Thyroid gland (tissue), 4 donors: Measurements from ENCODE around the gene ZNF397. TPM values are rescaled to one million over a fixed set of nuclear protein-coding genes. Genes with fewer than 3 reads are reported as not detected.

ENCODE experiments used
- DNase-seq, 2 donors: peaks; one replicate each; pipeline ENCODE4 v3.0.0-alpha.2; 2019
- H3K27ac ChIP-seq, 3 donors: fragments of 200-600 bp; sonication (generic); 1 replicate in 2 of 3; 2 replicates in 1 of 3; pipeline ENCODE4 v1.5.1; 2016 to 2019; ENCODE audit warnings: mild to moderate bottlenecking in 1 of 3, moderate library complexity in 1 of 3
- H3K27me3 ChIP-seq: fragments of 200-600 bp; sonication (generic); one replicate; pipeline ENCODE4 v1.5.1; 2019
- H3K36me3 ChIP-seq, 2 donors: fragments of 200-600 bp; sonication (generic); one replicate each; pipeline ENCODE4 v1.5.1; 2016 to 2019
- H3K4me1 ChIP-seq, 2 donors: fragments of 200-600 bp; sonication (generic); one replicate each; pipeline ENCODE4 v1.5.1; 2017 to 2019
- H3K4me3 ChIP-seq, 3 donors: fragments of 200-600 bp; sonication (generic); replicated peaks in 1 of 3; 1 replicate in 2 of 3; 2 replicates in 1 of 3; pipeline ENCODE4 v1.5.1; 2016; ENCODE audit warnings: mild to moderate bottlenecking in 1 of 3
- H3K9me3 ChIP-seq: fragments of 200-600 bp; sonication (generic); one replicate; pipeline ENCODE4 v1.5.1; 2017
- CTCF ChIP-seq, 6 experiments: fragments of 200-600 bp in 3 of 6; fragments of 450-650 bp in 3 of 6; sonication (generic) in 3 of 6; IDR thresholded peaks; one replicate each; pipeline ENCODE4 v1.5.1; 2016 to 2019; ENCODE audit warnings: antibody characterized with exemption in 6 of 6, mild to moderate bottlenecking in 2 of 6, inconsistent platforms in 1 of 6, moderate library complexity in 1 of 6
- POLR2A ChIP-seq, 2 donors: fragments of 450-650 bp; IDR thresholded peaks; one replicate each; pipeline ENCODE4 v1.6.1; 2017; ENCODE audit warnings: antibody characterized with exemption in 2 of 2, mild to moderate bottlenecking in 2 of 2, moderate library complexity in 1 of 2
- WGBS, 2 donors: methylation state at CpG; one replicate each; pipeline ENCODE4 v1.1.5; 2017; 5-methylcytosine and 5-hydroxymethylcytosine counted together
- intact Hi-C: fragments of 100-400 bp; cut with DNase I; formaldehyde crosslinking; loops from one replicate; pipeline ENCODE4 v1.15.1; 2023
- total RNA-seq, 4 donors: library from RNA; depleted of rRNA; stranded (reverse); fragments of >200 nt; gene quantifications; one replicate each; pipeline ENCODE4 v1.2.3, GENCODE V29; 2016

Gene ZNF397
- total RNA-seq, 4 donors from 2014 or later, result 30.8 to 52.8 (median 36.8) TPM

DNA sequence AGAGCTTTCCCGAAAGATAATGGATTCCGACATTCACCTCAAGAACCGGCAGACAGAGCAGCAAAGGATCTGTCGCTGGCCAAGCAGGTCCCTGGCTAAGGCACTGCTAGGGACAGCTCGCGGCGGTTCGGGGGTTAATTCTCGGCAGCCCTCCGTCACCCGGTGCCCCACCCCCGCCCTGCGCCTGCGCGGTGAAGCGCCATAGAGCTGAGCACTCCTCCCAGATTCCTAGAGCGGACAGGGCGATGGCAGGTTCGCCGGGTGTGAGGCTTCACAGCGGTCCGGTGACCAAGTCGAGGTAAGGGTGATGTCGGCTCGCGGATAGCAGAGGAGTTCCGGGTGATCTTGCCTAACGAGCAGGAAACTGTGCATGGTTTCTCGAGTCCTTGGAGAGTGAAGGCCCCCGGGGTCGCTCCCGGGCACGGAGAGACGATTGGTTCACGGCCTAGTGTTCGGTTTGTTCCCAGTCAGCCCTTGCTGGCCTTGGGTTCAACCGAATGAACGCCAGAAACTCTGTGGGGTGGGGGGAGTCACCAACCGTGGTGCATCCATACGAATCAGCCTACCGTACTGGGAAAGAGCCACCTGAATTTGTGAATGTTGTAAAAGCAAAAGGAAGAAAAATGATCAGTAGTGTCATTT lies 49.4 kb downstream of the ZNF397 start, which contains the start of gene ZSCAN30:
ZSCAN30 (minus strand) TSS at position 136 of the 642 bp plus-strand sequence. CDS start 25,877 bp downstream, outside the sequence.
- TF ChIP-seq POLR2A (IDR thresholded peaks at IDR 0.05), result peak in 1 of 2 donors; percentile 75
- TF ChIP-seq CTCF (IDR thresholded peaks at IDR 0.05), result no peak
- Histone ChIP-seq H3K36me3 (no peaks in the 10 kb centered on the region), H3K4me3 (peak within 1 kb of the TSS; percentile 47 to 95 (median 68)), H3K27me3 (no peaks in the 10 kb centered on the region), H3K9me3 (no peaks in the 10 kb centered on the region), H3K4me1 (peaks cover 6 to 18% of the 10 kb centered on the region in 2 donors), H3K27ac (peak within 1 kb of the TSS; percentile 34 to 87 (median 84))
- DNase-seq, result peak; percentile 94
- whole genome bisulfite sequencing, 2 donors, result 0% methylated on average over 30 to 31 of the region's 41 CpGs
- intact Hi-C loops, result loop anchor here (10.0 kb wide), 1 partner anchor 55 kb away; the partner anchor contains the start of gene ZNF24

DNA sequence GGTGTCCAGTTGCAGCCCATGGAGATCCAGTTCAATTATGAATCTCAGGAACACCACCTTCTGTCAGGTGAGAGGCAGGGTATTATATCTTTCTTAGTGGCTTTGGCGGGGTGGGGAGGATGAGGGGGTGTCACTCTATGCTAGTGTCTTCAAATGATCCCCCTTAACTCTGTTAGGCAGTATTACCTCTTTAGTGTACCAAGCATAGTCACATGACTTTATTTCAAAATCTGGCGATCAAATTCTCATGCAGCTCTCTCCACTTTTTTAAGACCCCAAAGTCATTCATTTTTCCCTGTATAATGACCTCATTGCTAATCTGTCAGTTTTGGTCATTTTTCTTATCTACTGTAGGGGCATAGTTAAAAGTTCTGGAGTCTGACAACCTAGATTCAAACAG lies 50.3 kb downstream of the ZNF397 start:
- H3K27me3 ChIP-seq, result no peaks in the 10 kb centered on the region
- intact Hi-C loops, result loop anchor here (10.0 kb wide), 1 partner anchor 54 kb away; the partner anchor contains the start of gene ZNF24
- 81 to 89% methylated on average over 2 of the region's 2 CpGs for WGBS, 2 donors
- peaks cover 6 to 18% of the 10 kb centered on the region in 2 donors for H3K4me1 ChIP-seq
- no peak overlapping the region for H3K27ac ChIP-seq
- no peaks in the 10 kb centered on the region for H3K36me3 ChIP-seq
- TF ChIP-seq CTCF (IDR thresholded peaks at IDR 0.05), result no peak
- no peak for TF ChIP-seq POLR2A (IDR thresholded peaks at IDR 0.05)
- no peaks in the 10 kb centered on the region for H3K9me3 ChIP-seq
- H3K4me3 ChIP-seq, result peak overlapping the region in 1 of 3 donors; percentile 68
- DNase-seq, result no peak

GRCh38 chr18:35296060-35296459 lies 55.2 kb downstream of the ZNF397 start:
- no peak for TF ChIP-seq CTCF (IDR thresholded peaks at IDR 0.05)
- no peak for TF ChIP-seq POLR2A (IDR thresholded peaks at IDR 0.05)
- H3K27me3 ChIP-seq, result no peaks in the 10 kb centered on the region
- H3K27ac ChIP-seq, result no peak overlapping the region
- intact Hi-C loops, result loop anchor here (10.0 kb wide), 1 partner anchor 49 kb away; the partner anchor contains the start of gene ZNF24
- H3K9me3 ChIP-seq, result no peaks in the 10 kb centered on the region
- H3K36me3 ChIP-seq, result peaks cover 0 to 3% of the 10 kb centered on the region in 2 donors
- peaks cover 6 to 8% of the 10 kb centered on the region in 2 donors for H3K4me1 ChIP-seq
- no peak overlapping the region for H3K4me3 ChIP-seq
- WGBS, 2 donors, result 93 to 97% methylated on average over 2 of the region's 2 CpGs
- no peak for DNase-seq

GRCh38 chr18:35303610-35304009 lies 62.8 kb downstream of the ZNF397 start:
- TF ChIP-seq POLR2A (IDR thresholded peaks at IDR 0.05) (no peak), CTCF (IDR thresholded peaks at IDR 0.05) (no peak)
- no peaks in the 10 kb centered on the region for H3K27me3 ChIP-seq
- WGBS, 2 donors, result 96 to 97% methylated on average over 4 of the region's 4 CpGs
- H3K4me3 ChIP-seq, result no peak overlapping the region
- no peaks in the 10 kb centered on the region for H3K9me3 ChIP-seq
- DNase-seq, result no peak
- no peaks in the 10 kb centered on the region for H3K4me1 ChIP-seq
- H3K27ac ChIP-seq, result no peak overlapping the region
- intact Hi-C loops, result no loop called here
- peaks cover 8 to 25% of the 10 kb centered on the region in 2 donors for H3K36me3 ChIP-seq

DNA sequence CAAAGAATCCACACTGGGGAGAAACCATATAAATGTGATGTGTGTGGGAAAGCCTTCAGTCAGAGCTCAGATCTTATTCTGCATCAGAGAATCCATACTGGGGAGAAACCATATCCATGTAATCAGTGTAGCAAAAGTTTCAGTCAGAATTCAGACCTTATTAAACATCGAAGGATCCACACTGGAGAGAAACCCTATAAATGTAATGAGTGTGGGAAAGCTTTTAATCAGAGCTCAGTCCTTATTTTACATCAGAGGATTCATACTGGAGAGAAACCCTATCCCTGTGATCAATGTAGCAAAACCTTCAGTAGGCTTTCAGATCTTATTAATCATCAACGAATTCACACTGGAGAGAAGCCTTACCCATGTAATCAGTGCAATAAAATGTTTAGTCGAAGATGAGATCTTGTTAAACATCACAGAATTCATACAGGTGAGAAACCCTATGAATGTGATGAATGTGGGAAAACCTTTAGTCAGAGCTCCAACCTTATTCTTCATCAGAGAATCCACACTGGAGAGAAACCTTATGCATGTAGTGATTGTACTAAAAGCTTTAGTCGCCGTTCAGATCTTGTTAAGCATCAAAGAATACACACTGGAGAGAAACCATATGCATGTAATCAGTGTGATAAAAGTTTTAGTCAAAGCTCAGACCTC lies 65.9 kb downstream of the ZNF397 start:
- peaks cover 5 to 25% of the 10 kb centered on the region in 2 donors for H3K36me3 ChIP-seq
- DNase-seq, result no peak
- H3K9me3 ChIP-seq, result no peaks in the 10 kb centered on the region
- H3K27me3 ChIP-seq, result no peaks in the 10 kb centered on the region
- WGBS, 2 donors, result 96 to 97% methylated on average over 5 of the region's 5 CpGs
- TF ChIP-seq POLR2A (IDR thresholded peaks at IDR 0.05), result no peak
- no peak for TF ChIP-seq CTCF (IDR thresholded peaks at IDR 0.05)
- no peak overlapping the region for H3K27ac ChIP-seq
- no peaks in the 10 kb centered on the region for H3K4me1 ChIP-seq
- no peak overlapping the region for H3K4me3 ChIP-seq
- intact Hi-C loops, result no loop called here
